Esophagus squamous epithelium (tissue), 5 donors: ENCODE measurements around the gene EHMT1. TPM values are rescaled to one million over a fixed set of nuclear protein-coding genes. Genes with fewer than 3 reads are reported as not detected.

Source experiments
- DNase-seq: peaks from one replicate; lab custom pipeline; 2025; lab: John Stamatoyannopoulos, UW
- H3K27ac ChIP-seq, 4 donors: fragments of 200-600 bp; sonication (generic); one replicate each; pipeline ENCODE4 v1.5.1; 2016 to 2019; ENCODE audit warnings: mild to moderate bottlenecking in 1 of 4
- H3K27me3 ChIP-seq, 4 donors: fragments of 200-600 bp; sonication (generic); 1 replicate in 3 of 4; 2 replicates in 1 of 4; pipeline versions ENCODE4 v1.5.1 to v1.6.0; 2017 to 2021; ENCODE audit warnings: antibody characterized with exemption in 1 of 4
- H3K36me3 ChIP-seq, 3 donors: fragments of 200-600 bp; sonication (generic); one replicate each; pipeline ENCODE4 v1.5.1; 2016 to 2019
- H3K4me1 ChIP-seq, 3 donors: fragments of 200-600 bp; sonication (generic); one replicate each; pipeline ENCODE4 v1.5.1; 2017 to 2019
- H3K4me3 ChIP-seq, 4 donors: fragments of 200-600 bp; sonication (generic); 1 replicate in 3 of 4; 2 replicates in 1 of 4; pipeline ENCODE4 v1.5.1; 2016 to 2019; ENCODE audit warnings: mild to moderate bottlenecking in 2 of 4, moderate library complexity in 1 of 4
- H3K9me3 ChIP-seq, 3 donors: fragments of 200-600 bp; sonication (generic); one replicate each; pipeline ENCODE4 v1.5.1; 2016 to 2019
- CTCF ChIP-seq, 6 experiments: fragments of 450-650 bp in 4 of 6; fragments of 200-600 bp in 2 of 6; sonication (generic) in 2 of 6; IDR thresholded peaks; one replicate each; pipeline ENCODE4 v1.5.1; 2016 to 2019; ENCODE audit warnings: antibody characterized with exemption in 6 of 6, mild to moderate bottlenecking in 4 of 6, moderate library complexity in 4 of 6
- POLR2A ChIP-seq, 4 donors: fragments of 450-650 bp; IDR thresholded peaks; one replicate each; pipeline ENCODE4 v1.6.1; 2017; ENCODE audit warnings: antibody characterized with exemption in 4 of 4, mild to moderate bottlenecking in 4 of 4, moderate library complexity in 3 of 4
- WGBS, 2 donors: methylation state at CpG; one replicate each; pipeline ENCODE4 v1.1.5; 2018; 5-methylcytosine and 5-hydroxymethylcytosine counted together
- intact Hi-C: fragments of 100-400 bp; cut with DNase I; formaldehyde crosslinking; loops from one replicate; pipeline ENCODE4 v1.15.0; 2022
- total RNA-seq, 4 donors: library from RNA; depleted of rRNA; stranded (reverse); fragments of >200 nt; gene quantifications; one replicate each; pipeline ENCODE4 v1.1.0, GENCODE V29; 2016
- donor health status: DM: yes; HTN: yes; CAD: no.

The EHMT1 gene
- total RNA-seq, 4 donors from 2014 or later: 42.8 to 87.0 (median 65.0) TPM

GRCh38 chr9:137832191-137832700 is 213.4 kb downstream of the EHMT1 start:
- WGBS, 2 donors: 94 to 97% methylated on average over 20 of the region's 20 CpGs
- intact Hi-C loops: no loop called here
- Histone ChIP-seq H3K27me3 (no peaks in the 10 kb centered on the region), H3K4me3 (no peak overlapping the region), H3K4me1 (no peaks in the 10 kb centered on the region), H3K27ac (no peak overlapping the region), H3K36me3 (peaks cover 13 to 98% (median 30%) of the 10 kb centered on the region in 3 donors), H3K9me3 (no peaks in the 10 kb centered on the region)
- TF ChIP-seq CTCF (IDR thresholded peaks at IDR 0.05) (no peak), POLR2A (IDR thresholded peaks at IDR 0.05) (no peak)
- DNase-seq: no peak

GRCh38 chr9:137832830-137833590 is 214.2 kb downstream of the EHMT1 start:
- no peak for DNase-seq
- TF ChIP-seq POLR2A (IDR thresholded peaks at IDR 0.05) (no peak), CTCF (IDR thresholded peaks at IDR 0.05) (no peak)
- H3K4me1 ChIP-seq: no peaks in the 10 kb centered on the region
- intact Hi-C loops: no loop called here
- WGBS, 2 donors: 77 to 87% methylated on average over 14 of the region's 44 CpGs
- H3K27me3 ChIP-seq: no peaks in the 10 kb centered on the region
- H3K4me3 ChIP-seq: no peak overlapping the region
- H3K36me3 ChIP-seq: peaks cover 10 to 97% (median 30%) of the 10 kb centered on the region in 3 donors
- H3K9me3 ChIP-seq: no peaks in the 10 kb centered on the region
- H3K27ac ChIP-seq: no peak overlapping the region

DNA sequence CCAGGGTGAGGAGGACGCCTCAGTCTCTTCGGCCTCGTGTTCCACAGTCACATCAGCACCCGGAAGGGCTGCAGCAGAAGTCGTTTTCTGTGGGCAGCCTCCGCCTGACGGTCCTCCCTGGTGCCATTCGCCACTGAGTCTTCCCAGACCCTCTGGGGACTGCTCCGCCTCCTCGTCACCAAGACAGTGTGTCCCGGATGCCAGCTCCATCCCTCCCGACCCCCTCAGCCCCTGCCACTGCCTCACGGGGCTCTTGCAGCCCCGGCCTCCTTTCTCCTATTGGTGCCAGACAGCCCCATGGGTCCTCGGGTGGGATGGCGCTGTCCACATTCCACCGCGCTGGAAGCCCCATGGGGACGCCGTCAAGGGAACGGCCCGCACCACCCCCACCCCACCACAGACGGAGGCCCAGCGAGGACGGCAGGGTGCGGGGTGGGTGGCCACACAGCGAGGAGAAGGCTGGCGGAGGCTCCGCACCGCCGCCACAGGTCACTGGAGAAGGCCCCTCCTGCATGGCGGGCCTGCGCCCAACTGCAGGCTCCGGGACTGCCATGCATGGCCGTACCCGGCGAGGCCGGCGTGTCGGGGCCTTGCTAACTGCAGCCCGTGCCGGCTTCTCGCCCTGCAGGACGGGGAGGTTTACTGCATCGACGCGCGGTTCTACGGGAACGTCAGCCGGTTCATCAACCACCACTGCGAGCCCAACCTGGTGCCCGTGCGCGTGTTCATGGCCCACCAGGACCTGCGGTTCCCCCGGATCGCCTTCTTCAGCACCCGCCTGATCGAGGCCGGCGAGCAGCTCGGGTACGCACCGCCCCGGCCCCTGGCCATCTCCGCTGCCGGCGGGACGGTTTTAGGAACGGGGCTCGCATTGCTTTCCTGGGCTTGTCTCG is 215.2 kb downstream of the EHMT1 start:
- no peak for DNase-seq
- peaks cover 10 to 93% (median 30%) of the 10 kb centered on the region in 3 donors for H3K36me3 ChIP-seq
- intact Hi-C loops: no loop called here
- no peak overlapping the region for H3K27ac ChIP-seq
- WGBS, 2 donors: 93 to 97% methylated on average over 18 to 36 of the region's 73 CpGs
- TF ChIP-seq POLR2A (IDR thresholded peaks at IDR 0.05) (no peak), CTCF (IDR thresholded peaks at IDR 0.05) (no peak)
- no peak overlapping the region for H3K4me3 ChIP-seq
- no peaks in the 10 kb centered on the region for H3K4me1 ChIP-seq
- no peaks in the 10 kb centered on the region for H3K27me3 ChIP-seq
- H3K9me3 ChIP-seq: no peaks in the 10 kb centered on the region

DNA sequence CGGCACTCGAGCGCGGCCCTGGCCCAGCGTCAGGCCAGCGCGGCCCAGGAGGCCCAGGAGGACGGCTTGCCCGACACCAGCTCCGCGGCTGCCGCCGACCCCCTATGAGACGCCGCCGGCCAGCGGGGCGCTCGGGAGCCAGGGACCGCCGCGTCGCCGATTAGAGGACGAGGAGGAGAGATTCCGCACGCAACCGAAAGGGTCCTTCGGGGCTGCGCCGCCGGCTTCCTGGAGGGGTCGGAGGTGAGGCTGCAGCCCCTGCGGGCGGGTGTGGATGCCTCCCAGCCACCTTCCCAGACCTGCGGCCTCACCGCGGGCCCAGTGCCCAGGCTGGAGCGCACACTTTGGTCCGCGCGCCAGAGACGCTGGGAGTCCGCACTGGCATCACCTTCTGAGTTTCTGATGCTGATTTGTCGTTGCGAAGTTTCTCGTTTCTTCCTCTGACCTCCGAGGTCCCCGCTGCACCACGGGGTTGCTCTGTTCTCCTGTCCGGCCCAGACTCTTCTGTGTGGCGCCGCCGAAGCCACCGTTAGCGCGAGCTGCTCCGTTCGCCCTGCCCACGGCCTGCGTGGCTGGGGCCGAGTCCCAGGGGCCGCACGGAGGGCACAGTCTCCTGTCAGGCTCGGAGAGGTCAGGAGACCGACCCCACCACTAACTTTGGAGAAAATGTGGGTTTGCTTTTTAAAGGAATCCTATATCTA is 216.2 kb downstream of the EHMT1 start:
- TF ChIP-seq POLR2A (IDR thresholded peaks at IDR 0.05): no peak
- TF ChIP-seq CTCF (IDR thresholded peaks at IDR 0.05): no peak
- WGBS, 2 donors: 80 to 98% methylated on average over 3 to 22 of the region's 66 CpGs
- no peaks in the 10 kb centered on the region for H3K9me3 ChIP-seq
- H3K4me3 ChIP-seq: no peak overlapping the region
- H3K27me3 ChIP-seq: no peaks in the 10 kb centered on the region
- peaks cover 10 to 83% (median 30%) of the 10 kb centered on the region in 3 donors for H3K36me3 ChIP-seq
- intact Hi-C loops: no loop called here
- no peak overlapping the region for H3K27ac ChIP-seq
- H3K4me1 ChIP-seq: no peaks in the 10 kb centered on the region
- DNase-seq: no peak
